ENCODE measurements around the gene KCNH4.
A peak's percentile ranks its signal among the peaks of the same experiment; 100 is the strongest.
"Not testable (repeated sequence)": the region's sequence is repeated elsewhere in the genome, so short reads cannot be mapped to it uniquely, and the experiment has no call there.

The KCNH4 gene

DNA sequence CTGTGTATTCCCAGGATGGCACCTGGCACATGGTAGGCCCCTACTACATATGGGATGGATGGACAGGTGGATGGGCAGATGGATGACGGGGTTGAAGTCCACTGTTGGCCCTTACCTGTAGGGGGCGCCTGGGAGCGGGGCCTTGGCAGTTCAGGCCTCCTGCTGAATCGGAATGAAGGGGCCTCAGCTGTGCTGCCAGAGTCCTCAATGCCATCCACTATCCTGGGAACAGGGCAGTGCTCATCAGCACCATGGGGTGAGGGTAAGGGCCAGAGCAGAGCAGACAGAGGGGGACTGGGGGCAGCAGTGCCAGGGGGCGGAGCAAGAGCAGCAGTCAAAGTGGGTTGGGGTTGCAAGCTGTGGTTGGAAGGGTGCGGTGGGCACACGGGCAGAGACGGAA, 17.8 kb downstream of the KCNH4 start:
- Histone ChIP-seq H3K27ac (ENCODE audit: low read depth in 2 of 2, low read length in 2 of 2) (no peak overlapping the region), H3K27me3 (ENCODE audit: control insufficient read depth in 2 of 2, insufficient read depth in 2 of 2, low read length in 2 of 2) (no peaks in the 10 kb centered on the region), H3K9me3 (ENCODE audit: control insufficient read depth in 2 of 2, low read length in 2 of 2) (no peaks in the 10 kb centered on the region), H3K4me3 (ENCODE audit: low read length in 2 of 2) (no peak overlapping the region), H3K9ac (ENCODE audit: low read depth in 1 of 2, low read length in 2 of 2) (no peak overlapping the region), H3K4me1 (ENCODE audit: control insufficient read depth in 2 of 2, insufficient read depth in 2 of 2, low read length in 2 of 2) (no peaks in the 10 kb centered on the region), H3K36me3 (ENCODE audit: control insufficient read depth in 2 of 2, insufficient read depth in 2 of 2, low read length in 2 of 2) (no peaks in the 10 kb centered on the region)

DNA sequence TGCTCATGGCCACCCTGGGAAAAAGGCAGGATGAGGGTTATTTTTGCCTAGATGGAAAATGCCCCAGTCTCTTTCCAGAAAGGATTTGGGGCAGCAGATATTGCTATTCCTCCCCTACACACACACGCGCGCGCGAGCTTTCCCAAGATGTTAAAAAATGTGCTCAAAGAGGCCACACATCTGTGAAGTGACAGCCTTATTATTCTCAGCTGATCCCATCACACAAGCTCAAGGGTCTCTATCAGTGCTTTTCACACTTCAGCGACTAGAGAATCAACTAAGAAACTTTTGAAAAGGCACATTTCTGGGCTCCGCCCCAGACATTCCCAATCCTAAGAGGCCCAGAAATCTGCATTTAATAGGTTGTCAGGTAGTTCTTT, 20.4 kb downstream of the KCNH4 start:
- Histone ChIP-seq H3K4me3 (ENCODE audit: low read length in 2 of 2) (no peak overlapping the region), H3K27me3 (ENCODE audit: control insufficient read depth in 2 of 2, insufficient read depth in 2 of 2, low read length in 2 of 2) (no peaks in the 10 kb centered on the region), H3K9me3 (ENCODE audit: control insufficient read depth in 2 of 2, low read length in 2 of 2) (no peaks in the 10 kb centered on the region)

DNA sequence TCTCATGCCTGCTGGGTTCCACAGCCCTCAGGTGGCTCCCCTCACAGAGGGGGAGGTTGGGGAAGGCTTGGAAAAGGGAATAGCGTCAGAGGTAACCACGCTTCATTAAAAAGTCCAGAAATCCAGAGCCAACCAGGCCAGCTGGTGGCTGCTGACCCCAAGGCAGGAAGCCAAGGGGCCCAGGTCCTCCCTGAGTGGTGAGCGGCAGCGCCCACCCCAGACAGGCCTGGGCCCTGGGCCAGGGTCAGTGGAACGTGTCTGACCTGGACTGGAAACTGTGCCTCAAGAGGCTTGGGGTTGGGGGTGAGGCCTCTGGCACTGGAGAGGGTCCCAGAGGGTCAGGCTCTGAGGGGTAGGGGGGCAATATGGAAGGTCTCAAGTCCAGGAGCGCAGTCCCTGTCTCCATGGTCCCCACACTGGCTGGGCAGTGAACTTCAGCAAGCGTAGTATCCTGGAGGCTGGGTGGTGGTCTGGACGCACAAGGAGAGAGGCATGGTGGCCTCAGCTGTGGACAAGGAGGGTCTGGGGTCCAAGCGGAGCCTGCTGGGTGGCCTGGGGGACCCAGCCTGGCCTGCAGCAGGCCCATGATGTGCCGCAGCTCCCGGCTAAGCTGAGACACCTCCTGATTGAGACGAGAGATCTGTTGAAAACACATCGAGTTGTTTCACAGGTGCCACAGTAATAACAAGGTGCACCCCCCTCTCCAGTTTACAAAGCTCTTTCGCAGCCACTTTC, 21.0 kb downstream of the KCNH4 start:
- H3K27me3 ChIP-seq (ENCODE audit: control insufficient read depth in 2 of 2, insufficient read depth in 2 of 2, low read length in 2 of 2): no peaks in the 10 kb centered on the region
- H3K9ac ChIP-seq (ENCODE audit: low read depth in 1 of 2, low read length in 2 of 2): no peak overlapping the region
- peaks cover 0 to 4% of the 10 kb centered on the region in 2 donors for H3K4me1 ChIP-seq (ENCODE audit: control insufficient read depth in 2 of 2, insufficient read depth in 2 of 2, low read length in 2 of 2)
- H3K4me3 ChIP-seq (ENCODE audit: low read length in 2 of 2): no peak overlapping the region
- no peaks in the 10 kb centered on the region for H3K9me3 ChIP-seq (ENCODE audit: control insufficient read depth in 2 of 2, low read length in 2 of 2)
- H3K27ac ChIP-seq (ENCODE audit: low read depth in 2 of 2, low read length in 2 of 2): no peak overlapping the region
- no peaks in the 10 kb centered on the region for H3K36me3 ChIP-seq (ENCODE audit: control insufficient read depth in 2 of 2, insufficient read depth in 2 of 2, low read length in 2 of 2)

More for the DNA sequence above, 20.4 kb downstream of the KCNH4 start:
- Histone ChIP-seq H3K27ac (ENCODE audit: low read depth in 2 of 2, low read length in 2 of 2) (no peak overlapping the region), H3K4me1 (ENCODE audit: control insufficient read depth in 2 of 2, insufficient read depth in 2 of 2, low read length in 2 of 2) (peaks cover 0 to 1% of the 10 kb centered on the region in 2 donors), H3K36me3 (ENCODE audit: control insufficient read depth in 2 of 2, insufficient read depth in 2 of 2, low read length in 2 of 2) (no peaks in the 10 kb centered on the region), H3K9ac (ENCODE audit: low read depth in 1 of 2, low read length in 2 of 2) (no peak overlapping the region)

DNA sequence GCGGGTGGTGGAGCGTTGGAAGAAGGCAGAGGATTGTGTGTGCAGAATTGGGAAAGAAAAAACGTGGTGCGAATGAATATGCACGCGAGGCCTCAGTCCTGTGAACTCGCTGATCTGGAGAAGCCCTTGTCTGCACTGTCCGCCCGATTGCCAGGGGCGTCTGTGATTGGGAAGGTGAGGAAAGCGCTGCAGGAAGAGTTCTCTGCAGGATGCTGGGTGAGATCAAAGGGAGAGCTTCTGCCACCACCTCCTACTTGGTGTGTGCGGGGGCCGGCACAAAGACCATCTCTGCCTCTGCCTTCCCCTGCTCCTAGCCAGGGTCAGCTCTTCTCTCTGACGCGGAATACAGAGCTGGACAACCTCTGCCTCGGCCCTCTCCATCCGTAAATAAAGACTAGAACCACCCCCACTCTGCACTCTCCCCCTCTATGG, 25.3 kb downstream of the KCNH4 start:
- H3K9ac ChIP-seq (ENCODE audit: low read depth in 1 of 2, low read length in 2 of 2): peak overlapping the region in 1 of 2 donors; percentile 38
- H3K27ac ChIP-seq (ENCODE audit: low read depth in 2 of 2, low read length in 2 of 2): no peak overlapping the region
- H3K4me3 ChIP-seq (ENCODE audit: low read length in 2 of 2): peak overlapping the region; percentile 43 to 62
- H3K36me3 ChIP-seq (ENCODE audit: control insufficient read depth in 2 of 2, insufficient read depth in 2 of 2, low read length in 2 of 2): peaks cover 2 to 8% of the 10 kb centered on the region in 2 donors
- H3K4me1 ChIP-seq (ENCODE audit: control insufficient read depth in 2 of 2, insufficient read depth in 2 of 2, low read length in 2 of 2): peaks cover 16% of the 10 kb centered on the region in 2 donors
- H3K27me3 ChIP-seq (ENCODE audit: control insufficient read depth in 2 of 2, insufficient read depth in 2 of 2, low read length in 2 of 2): no peaks in the 10 kb centered on the region
- no peaks in the 10 kb centered on the region for H3K9me3 ChIP-seq (ENCODE audit: control insufficient read depth in 2 of 2, low read length in 2 of 2)

DNA sequence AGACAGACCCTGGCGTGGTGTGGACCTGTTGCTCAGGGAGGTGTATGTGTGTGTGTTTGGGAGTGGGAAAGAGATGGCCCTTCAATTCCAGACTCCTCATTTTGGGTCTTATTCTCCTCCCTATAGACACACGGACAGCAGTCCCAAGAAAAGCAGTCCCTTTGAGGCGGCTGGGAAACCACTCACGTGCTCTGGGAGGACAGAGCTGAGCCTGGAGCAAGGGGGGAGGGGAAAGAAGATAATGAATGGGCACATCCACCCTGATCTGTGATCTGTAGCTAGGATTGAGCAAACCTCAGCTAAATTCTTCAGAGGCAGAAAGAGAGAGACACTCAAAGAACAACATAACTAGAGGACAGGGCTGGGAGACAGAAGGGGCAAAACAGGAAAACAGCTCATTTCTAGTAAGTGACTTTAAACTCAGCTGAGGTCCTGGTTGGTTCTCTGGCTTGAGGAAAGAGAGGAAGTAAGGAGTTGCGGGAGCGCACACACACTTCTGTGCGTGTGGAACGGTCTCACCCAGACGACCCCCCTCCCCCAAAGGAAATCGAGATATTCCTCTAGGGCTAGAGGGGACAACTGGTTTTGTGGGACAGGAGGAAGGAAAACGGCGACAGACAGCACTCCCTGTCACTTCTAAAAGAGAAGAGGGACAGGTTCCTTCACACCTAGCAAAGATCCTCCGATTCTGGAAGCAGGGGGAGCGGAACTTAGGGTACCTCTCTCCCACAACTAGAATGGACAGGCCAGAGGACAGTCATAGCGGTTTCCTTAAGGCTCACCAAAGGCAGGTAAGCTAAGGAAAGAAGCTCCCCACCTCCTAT, 26.8 kb downstream of the KCNH4 start:
- Histone ChIP-seq H3K27ac (ENCODE audit: low read depth in 2 of 2, low read length in 2 of 2) (peak overlapping the region; percentile 61 to 78), H3K9me3 (ENCODE audit: control insufficient read depth in 2 of 2, low read length in 2 of 2) (no peaks in the 10 kb centered on the region), H3K4me1 (ENCODE audit: control insufficient read depth in 2 of 2, insufficient read depth in 2 of 2, low read length in 2 of 2) (peaks cover 16% of the 10 kb centered on the region in 2 donors), H3K27me3 (ENCODE audit: control insufficient read depth in 2 of 2, insufficient read depth in 2 of 2, low read length in 2 of 2) (no peaks in the 10 kb centered on the region), H3K4me3 (ENCODE audit: low read length in 2 of 2) (peak overlapping the region; percentile 93 to 99), H3K9ac (ENCODE audit: low read depth in 1 of 2, low read length in 2 of 2) (peak overlapping the region; percentile 87 to 97), H3K36me3 (ENCODE audit: control insufficient read depth in 2 of 2, insufficient read depth in 2 of 2, low read length in 2 of 2) (peaks cover 2 to 8% of the 10 kb centered on the region in 2 donors)

DNA sequence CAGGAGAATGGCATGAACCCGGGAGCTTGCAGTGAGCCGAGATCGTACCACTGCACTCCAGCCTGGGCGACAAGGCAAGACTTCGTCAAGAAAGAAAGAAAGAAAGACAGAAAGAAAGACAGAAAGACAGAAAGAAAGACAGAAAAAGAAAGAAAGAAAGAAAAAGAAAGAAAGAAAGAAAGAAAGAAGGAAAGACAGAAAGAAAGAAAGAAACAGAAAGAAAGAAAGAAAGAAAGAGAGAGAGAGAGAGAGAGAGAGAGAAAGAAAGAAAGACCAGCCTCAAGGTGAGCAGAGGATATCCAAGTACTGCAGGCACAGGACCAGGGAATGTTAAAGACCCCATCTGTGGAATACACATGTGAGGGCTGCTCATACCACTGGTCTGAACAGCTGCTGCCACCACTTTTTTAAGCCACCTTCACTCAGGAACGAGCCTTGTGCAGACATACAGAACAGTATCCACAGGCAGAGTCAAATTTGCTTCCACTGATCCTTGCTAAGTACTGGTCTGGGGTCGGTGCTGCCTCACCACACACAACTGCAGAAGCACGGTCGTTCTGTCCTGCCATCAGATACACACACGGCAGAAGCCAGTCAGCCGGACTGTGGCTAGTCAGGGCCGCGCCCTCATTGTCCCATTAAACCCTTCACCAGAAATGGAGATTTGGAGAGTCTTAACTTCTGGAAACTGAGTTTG, 33.9 kb downstream of the KCNH4 start:
- Histone ChIP-seq H3K36me3 (ENCODE audit: control insufficient read depth in 2 of 2, insufficient read depth in 2 of 2, low read length in 2 of 2) (peaks cover 14 to 31% of the 10 kb centered on the region in 2 donors), H3K27ac (ENCODE audit: low read depth in 2 of 2, low read length in 2 of 2) (no peak overlapping the region), H3K9me3 (ENCODE audit: control insufficient read depth in 2 of 2, low read length in 2 of 2) (no peaks in the 10 kb centered on the region), H3K4me3 (ENCODE audit: low read length in 2 of 2) (no peak overlapping the region), H3K9ac (ENCODE audit: low read depth in 1 of 2, low read length in 2 of 2) (no peak overlapping the region), H3K27me3 (ENCODE audit: control insufficient read depth in 2 of 2, insufficient read depth in 2 of 2, low read length in 2 of 2) (no peaks in the 10 kb centered on the region), H3K4me1 (ENCODE audit: control insufficient read depth in 2 of 2, insufficient read depth in 2 of 2, low read length in 2 of 2) (no peaks in the 10 kb centered on the region)

DNA sequence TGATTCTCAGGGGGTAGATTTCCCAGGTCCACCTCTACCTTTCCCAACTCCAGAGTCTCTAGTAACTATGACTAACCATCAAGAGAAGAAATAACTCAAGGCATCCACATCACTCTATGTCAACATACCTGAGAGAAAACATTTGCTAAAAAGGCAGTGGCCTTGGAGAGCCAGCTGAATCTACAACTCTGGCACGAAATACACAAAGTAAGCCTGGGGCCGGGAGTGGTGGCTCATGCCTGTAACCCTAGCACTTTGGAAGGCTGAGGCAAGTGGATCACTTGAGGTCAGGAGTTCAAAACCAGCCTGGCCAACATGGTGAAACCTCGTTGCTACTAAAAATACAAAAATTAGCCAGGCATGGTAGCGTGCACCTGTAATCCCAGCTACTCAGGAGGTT, 37.8 kb downstream of the KCNH4 start:
- peaks cover 21 to 35% of the 10 kb centered on the region in 2 donors for H3K36me3 ChIP-seq (ENCODE audit: control insufficient read depth in 2 of 2, insufficient read depth in 2 of 2, low read length in 2 of 2)
- H3K27me3 ChIP-seq (ENCODE audit: control insufficient read depth in 2 of 2, insufficient read depth in 2 of 2, low read length in 2 of 2); H3K9me3 ChIP-seq (ENCODE audit: control insufficient read depth in 2 of 2, low read length in 2 of 2); H3K27ac ChIP-seq (ENCODE audit: low read depth in 2 of 2, low read length in 2 of 2); H3K9ac ChIP-seq (ENCODE audit: low read depth in 1 of 2, low read length in 2 of 2); H3K4me1 ChIP-seq (ENCODE audit: control insufficient read depth in 2 of 2, insufficient read depth in 2 of 2, low read length in 2 of 2); H3K4me3 ChIP-seq (ENCODE audit: low read length in 2 of 2): not testable (repeated sequence)

DNA sequence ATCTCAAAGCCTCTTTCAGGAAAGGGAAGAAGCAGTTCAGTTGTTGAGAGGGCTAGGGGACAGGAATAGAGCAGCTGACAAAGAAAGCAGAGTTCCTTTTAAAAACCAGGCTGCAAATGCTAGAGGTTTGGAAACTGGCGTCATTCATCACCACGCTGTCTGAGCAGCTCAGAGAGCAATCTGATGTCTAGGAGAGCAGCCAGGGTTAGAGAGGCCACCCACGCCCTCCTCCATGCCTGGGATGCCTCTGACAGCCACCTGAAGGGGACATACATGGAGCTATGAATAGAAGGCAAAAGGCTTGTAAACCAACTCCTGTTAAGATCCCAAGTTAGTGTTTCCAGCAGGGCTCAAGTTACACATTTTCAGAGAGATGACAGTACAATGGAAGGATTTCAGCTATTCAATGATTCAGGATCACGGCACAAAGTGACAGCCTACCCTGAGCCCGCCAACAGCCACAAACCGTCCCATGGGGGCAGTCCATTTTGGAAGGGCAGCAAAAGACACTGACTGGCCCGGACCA, 38.5 kb downstream of the KCNH4 start:
- H3K9me3 ChIP-seq (ENCODE audit: control insufficient read depth in 2 of 2, low read length in 2 of 2): no peaks in the 10 kb centered on the region
- no peak overlapping the region for H3K9ac ChIP-seq (ENCODE audit: low read depth in 1 of 2, low read length in 2 of 2)
- H3K27ac ChIP-seq (ENCODE audit: low read depth in 2 of 2, low read length in 2 of 2): no peak overlapping the region
- no peaks in the 10 kb centered on the region for H3K27me3 ChIP-seq (ENCODE audit: control insufficient read depth in 2 of 2, insufficient read depth in 2 of 2, low read length in 2 of 2)
- no peak overlapping the region for H3K4me3 ChIP-seq (ENCODE audit: low read length in 2 of 2)
- H3K4me1 ChIP-seq (ENCODE audit: control insufficient read depth in 2 of 2, insufficient read depth in 2 of 2, low read length in 2 of 2): peaks cover 0 to 5% of the 10 kb centered on the region in 2 donors
- H3K36me3 ChIP-seq (ENCODE audit: control insufficient read depth in 2 of 2, insufficient read depth in 2 of 2, low read length in 2 of 2): peaks cover 18 to 33% of the 10 kb centered on the region in 2 donors

DNA sequence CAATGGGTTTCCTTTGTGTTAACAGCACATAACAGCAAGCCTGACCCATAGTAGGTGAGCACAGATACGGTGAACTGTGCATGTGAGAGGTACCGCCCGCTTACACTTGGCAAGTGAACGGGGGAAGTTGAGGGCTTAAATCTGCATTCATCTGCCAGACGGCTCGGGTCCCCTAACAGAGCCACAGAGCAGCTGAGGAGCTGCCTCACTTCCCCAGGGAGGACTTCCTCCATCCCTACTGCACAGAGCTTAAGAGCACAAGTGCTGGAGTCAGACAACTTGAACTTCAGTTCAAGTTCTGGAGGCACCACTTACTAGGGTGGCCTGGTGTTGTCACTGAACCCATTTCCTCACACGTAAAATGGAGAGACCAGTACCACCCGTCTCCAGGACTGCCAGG, 39.6 kb downstream of the KCNH4 start:
- no peak overlapping the region for H3K4me3 ChIP-seq (ENCODE audit: low read length in 2 of 2)
- H3K36me3 ChIP-seq (ENCODE audit: control insufficient read depth in 2 of 2, insufficient read depth in 2 of 2, low read length in 2 of 2): peaks cover 13 to 28% of the 10 kb centered on the region in 2 donors
- peaks cover 6 to 8% of the 10 kb centered on the region in 2 donors for H3K4me1 ChIP-seq (ENCODE audit: control insufficient read depth in 2 of 2, insufficient read depth in 2 of 2, low read length in 2 of 2)
- no peak overlapping the region for H3K27ac ChIP-seq (ENCODE audit: low read depth in 2 of 2, low read length in 2 of 2)
- no peak overlapping the region for H3K9ac ChIP-seq (ENCODE audit: low read depth in 1 of 2, low read length in 2 of 2)
- H3K9me3 ChIP-seq (ENCODE audit: control insufficient read depth in 2 of 2, low read length in 2 of 2): no peaks in the 10 kb centered on the region
- H3K27me3 ChIP-seq (ENCODE audit: control insufficient read depth in 2 of 2, insufficient read depth in 2 of 2, low read length in 2 of 2): no peaks in the 10 kb centered on the region

Measured in mucosa of rectum (tissue), 2 donors.